Heart left ventricle (tissue), 16 donors: Measurements from ENCODE around the gene IL12B. TPM values are rescaled to one million over a fixed set of nuclear protein-coding genes. Genes with fewer than 3 reads are reported as not detected.

Experiments used
- ATAC-seq, 4 donors: fragments of 200-7000 bp; cut with Tn5 transposase; one replicate each; pipeline ENCODE4 v1.9.1; 2020 to 2022; ENCODE audit warnings: moderate library complexity in 4 of 4, mild to moderate bottlenecking in 3 of 4, moderate number of reproducible peaks in 1 of 4
- DNase-seq, 5 donors: peaks; one replicate each; pipeline ENCODE4 v3.0.0-alpha.2; 2020
- H3K27ac ChIP-seq, 12 donors: fragments of 200-600 bp; sonication (generic) in 4 of 12; one replicate each; pipeline versions ENCODE4 v1.5.0 to v1.8.0; 2016 to 2022; ENCODE audit warnings: mild to moderate bottlenecking in 2 of 12
- H3K27me3 ChIP-seq, 9 donors: fragments of 200-600 bp; sonication (generic) in 2 of 9; one replicate each; pipeline versions ENCODE4 v1.5.1 to v1.8.0; 2016 to 2022; ENCODE audit warnings: mild to moderate bottlenecking in 3 of 9
- H3K36me3 ChIP-seq, 9 donors: fragments of 200-600 bp; sonication (generic) in 2 of 9; one replicate each; pipeline versions ENCODE4 v1.5.0 to v1.8.0; 2018 to 2022; ENCODE audit warnings: mild to moderate bottlenecking in 2 of 9
- H3K4me1 ChIP-seq, 12 donors: fragments of 200-600 bp; sonication (generic) in 4 of 12; one replicate each; pipeline versions ENCODE4 v1.5.0 to v1.8.0; 2016 to 2022; ENCODE audit warnings: mild to moderate bottlenecking in 3 of 12
- H3K4me3 ChIP-seq, 12 donors: fragments of 200-600 bp; sonication (generic) in 4 of 12; one replicate each; pipeline versions ENCODE4 v1.5.0 to v1.8.0; 2017 to 2022; ENCODE audit warnings: mild to moderate bottlenecking in 9 of 12, moderate library complexity in 4 of 12
- H3K9me3 ChIP-seq, 12 donors: fragments of 200-600 bp; sonication (generic) in 4 of 12; one replicate each; pipeline versions ENCODE4 v1.5.0 to v1.8.0; 2016 to 2022; ENCODE audit warnings: mild to moderate bottlenecking in 1 of 12
- CTCF ChIP-seq, 12 donors: fragments of 200-600 bp; sonication (generic) in 4 of 12; IDR thresholded peaks; one replicate each; pipeline versions ENCODE4 v1.5.0 to v1.8.0; 2018 to 2022; ENCODE audit warnings: antibody characterized with exemption in 12 of 12, mild to moderate bottlenecking in 5 of 12
- POLR2A ChIP-seq, 2 donors: fragments of 450-650 bp; IDR thresholded peaks; one replicate each; pipeline ENCODE4 v1.6.1; 2017; ENCODE audit warnings: antibody characterized with exemption in 2 of 2, mild to moderate bottlenecking in 2 of 2, moderate library complexity in 2 of 2
- WGBS, 4 donors: extraction: QIAGEN DNeasy Blood & Tissue Kit in 2 of 4; methylation state at CpG; one replicate each; pipeline versions ENCODE4 v1.1.5 to v1.1.7; 2013 to 2018; 5-methylcytosine and 5-hydroxymethylcytosine counted together
- intact Hi-C, 10 donors: fragments of 100-400 bp; cut with DNase I; formaldehyde crosslinking; loops; one replicate each; pipeline versions ENCODE4 v1.11.1 to v1.14.2; 2022
- polyA plus RNA-seq, 2 donors: library from polyadenylated mRNA; stranded (reverse); fragments of 200-250 nt; gene quantifications; one replicate each; pipeline ENCODE4 v1.2.3, GENCODE V29; 2013
- total RNA-seq, 9 donors: library from RNA; depleted of rRNA in 2 of 9; stranded (reverse); fragments of >200 nt in 2 of 9; fragmentation: NEBNext Ultra II Directional in 3 of 9; extraction: Animal tissue kit (Norgen Biotek cat#: 25700) in 3 of 9; gene quantifications; one replicate each; pipeline versions ENCODE4 v1.1.0 to v1.2.4, GENCODE V29; 2016 to 2023
- donor health status: ischemic (EF 13 %, LVEDD 7.1; RV severe dilation, severe dysfunction).
- donor health status: healthy with polysubstance abuse.
- donor health status: DM: no; HTN: yes; CAD: no.
- donor health status: DM: no; HTN: no; CAD: no.
- donor health status: ischemic (EF 25% LVEDD 6.9; RV normal size, moderate dysfunction).
- donor health status: ischemic (EF 25% LVEDD 5.7; RV mildly dilated, moderate dysfunction).
- donor health status: healthy.
- donor health status: DM: yes; HTN: yes; CAD: no.
- donor health status: ischemic (EF 35%, LVEDD 5.7; RV mildly dilated, moderate dysfunction).
- donor health status: nonischemic (EF 11% LVEDD 7.7; RV severe dilation, severe dysfunction).
- donor health status: DM: yes; HTN: yes; CAD: no.
- donor health status: PGD.
- donor health status: ischemic (EF 29% LVEDD 5.4; RV normal size, mild dysfunction).
- donor health status: nonischemic (EF 23%, LVEDD 6.1; RV moderate dilation, normal function).

IL12B gene
- total and polyA plus RNA-seq, 11 donors: not detected

GRCh38 chr5:159290741-159291140 is 39.5 kb downstream of the IL12B start:
- Histone ChIP-seq H3K27me3 (no peaks in the 10 kb centered on the region), H3K9me3 (peaks cover 0 to 4% (median 0%) of the 10 kb centered on the region in 12 donors), H3K27ac (no peak overlapping the region), H3K4me1 (peaks cover 0 to 6% (median 0%) of the 10 kb centered on the region in 12 donors), H3K36me3 (peaks cover 0 to 4% (median 2%) of the 10 kb centered on the region in 9 donors), H3K4me3 (no peak overlapping the region)
- no peak for TF ChIP-seq POLR2A (IDR thresholded peaks at IDR 0.05)
- WGBS, 4 donors: 81 to 93% (median 86%) methylated on average over 4 of the region's 4 CpGs
- intact Hi-C loops: loop anchor here in 3 of 10 donors (10.0 kb wide), 3 partner anchors 144 to 694 kb away; partner anchors contain the start of gene ADRA1B (in 1 of the 3)
- ATAC-seq: no peak
- no peak for DNase-seq

- no peak for TF ChIP-seq POLR2A (IDR thresholded peaks at IDR 0.05)
- peak; percentile 13 to 63 (median 43) for TF ChIP-seq CTCF (IDR thresholded peaks at IDR 0.05)
- Histone ChIP-seq H3K27ac (no peak overlapping the region), H3K9me3 (peaks cover 0 to 4% (median 0%) of the 10 kb centered on the region in 12 donors), H3K36me3 (peaks cover 0 to 42% (median 29%) of the 10 kb centered on the region in 9 donors), H3K4me1 (peaks cover 0 to 6% (median 0%) of the 10 kb centered on the region in 12 donors), H3K27me3 (no peaks in the 10 kb centered on the region), H3K4me3 (no peak overlapping the region)
- DNase-seq (no peak), ATAC-seq (peak in 2 of 4 donors; percentile 54 to 55)
- WGBS, 4 donors: 52 to 59% (median 56%) methylated on average over 8 of the region's 8 CpGs
- intact Hi-C loops: loop anchor here in 7 of 10 donors (2.0 to 10.0 kb wide), 3 partner anchors 628 to 701 kb away; partner anchors contain the start of gene ADRA1B (in 1 of the 7)
Measured at GRCh38 chr5:159286420-159287035, 43.8 kb downstream of the IL12B start.

GRCh38 chr5:159274676-159275075 is 55.6 kb downstream of the IL12B start:
- intact Hi-C loops: no loop called here
- TF ChIP-seq POLR2A (IDR thresholded peaks at IDR 0.05) (no peak), CTCF (IDR thresholded peaks at IDR 0.05) (no peak)

GRCh38 chr5:159273923-159274322 is 56.4 kb downstream of the IL12B start:
- Histone ChIP-seq H3K9me3 (no peaks in the 10 kb centered on the region), H3K4me3 (no peak overlapping the region), H3K4me1 (peaks cover 0 to 7% (median 0%) of the 10 kb centered on the region in 12 donors), H3K36me3 (peaks cover 0 to 99% (median 94%) of the 10 kb centered on the region in 9 donors), H3K27ac (peak overlapping the region in 1 of 12 donors; percentile 61), H3K27me3 (no peaks in the 10 kb centered on the region)
- TF ChIP-seq CTCF (IDR thresholded peaks at IDR 0.05): no peak
- TF ChIP-seq POLR2A (IDR thresholded peaks at IDR 0.05): no peak
- intact Hi-C loops: no loop called here
- ATAC-seq: no peak
- no peak for DNase-seq

More at GRCh38 chr5:159274676-159275075, 55.6 kb downstream of the IL12B start:
- no peaks in the 10 kb centered on the region for H3K27me3 ChIP-seq
- H3K36me3 ChIP-seq: peaks cover 0 to 98% (median 94%) of the 10 kb centered on the region in 9 donors
- H3K9me3 ChIP-seq: no peaks in the 10 kb centered on the region
- peak overlapping the region in 1 of 12 donors; percentile 61 for H3K27ac ChIP-seq
- DNase-seq (no peak), ATAC-seq (no peak)
- no peak overlapping the region for H3K4me3 ChIP-seq
- H3K4me1 ChIP-seq: peaks cover 0 to 7% (median 0%) of the 10 kb centered on the region in 12 donors
